ENCODE measurements around the gene POU2F2. TPM values are rescaled to one million over a fixed set of nuclear protein-coding genes. Genes with fewer than 3 reads are reported as not detected.
A peak's percentile ranks its signal among the peaks of the same experiment; 100 is the strongest.

Gene POU2F2
- total RNA-seq, 4 donors from 2014 or later: 0.93 to 1.8 (median 1.5) TPM

DNA sequence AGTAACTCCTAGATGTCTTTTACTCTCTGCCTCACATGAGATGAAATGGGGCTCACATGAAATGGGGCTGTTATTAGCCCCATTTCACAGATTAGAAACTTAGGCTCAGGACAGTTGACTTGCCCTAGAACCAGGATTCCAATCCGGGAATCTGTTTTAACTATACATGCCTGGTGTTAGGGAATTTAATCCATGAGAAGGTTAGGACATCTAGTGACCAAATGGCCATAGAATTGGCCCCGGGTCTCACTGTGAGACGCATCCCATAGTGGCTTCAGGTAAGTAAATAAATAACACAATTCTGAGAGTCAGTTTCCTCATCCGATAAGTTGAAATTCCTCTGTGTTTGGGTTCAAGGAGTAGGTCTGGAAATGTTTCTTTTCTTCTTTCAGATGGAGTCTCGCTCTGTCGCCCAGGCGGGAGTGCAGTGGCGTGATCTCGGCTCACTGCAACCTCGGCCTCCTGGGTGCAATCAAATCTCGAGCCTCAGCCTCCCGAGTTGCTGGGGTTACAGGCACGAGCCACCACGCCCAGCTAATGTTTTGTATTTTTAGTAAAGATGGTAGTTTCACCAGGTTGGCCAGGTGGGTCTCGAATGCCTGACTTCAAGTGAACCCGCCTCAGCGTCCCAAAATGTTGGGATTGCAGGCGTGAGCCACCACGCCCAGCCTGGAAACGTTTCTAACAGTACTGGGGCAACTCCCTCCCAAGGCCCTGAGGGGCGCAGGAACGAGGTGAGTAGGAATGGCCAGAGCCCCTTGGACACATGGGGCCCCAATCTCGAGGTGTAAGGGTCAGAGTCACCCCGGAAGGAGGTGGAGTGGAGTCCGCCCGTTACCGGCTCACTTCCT is 57.5 kb downstream of the POU2F2 start:
- 46 to 70% methylated on average over 12 to 13 of the region's 27 CpGs for WGBS, 2 donors (ENCODE audit: low coverage in 1 of 2)
- H3K36me3 ChIP-seq: peaks cover 0 to 14% of the 10 kb centered on the region in 2 donors

DNA sequence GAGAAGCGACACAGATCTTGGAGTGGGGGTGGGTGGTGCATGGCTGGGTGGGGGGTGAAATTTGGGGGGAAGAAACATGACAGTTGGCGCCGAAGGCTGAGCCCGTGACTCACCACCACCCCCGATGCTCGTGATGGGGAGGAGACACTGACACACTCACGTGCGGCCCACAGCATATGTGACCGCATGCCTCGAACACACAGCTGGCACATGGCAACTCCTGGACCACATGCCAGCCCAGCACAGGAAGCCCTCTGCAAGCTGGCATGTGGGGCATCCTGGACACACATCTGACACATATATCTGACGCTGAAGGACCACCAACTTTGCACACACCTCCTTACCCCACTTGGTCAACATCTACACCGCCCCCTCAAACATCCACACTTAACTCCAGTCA is 61.0 kb downstream of the POU2F2 start:
- no peaks in the 10 kb centered on the region for H3K27me3 ChIP-seq
- WGBS, 2 donors (ENCODE audit: low coverage in 1 of 2): 83 to 92% methylated on average over 2 to 9 of the region's 12 CpGs
- no peak for ATAC-seq

More for the DNA sequence above, 57.5 kb downstream of the POU2F2 start:
- no peaks in the 10 kb centered on the region for H3K9me3 ChIP-seq
- H3K27me3 ChIP-seq: no peaks in the 10 kb centered on the region
- peaks cover 0 to 47% (median 21%) of the 10 kb centered on the region in 3 donors for H3K4me1 ChIP-seq
- ATAC-seq: no peak
- H3K27ac ChIP-seq: peak overlapping the region; percentile 85 to 97 (median 96)
- TF ChIP-seq POLR2AphosphoS5 (IDR thresholded peaks at IDR 0.05): no peak
- no peak for TF ChIP-seq EP300 (IDR thresholded peaks at IDR 0.05)
- TF ChIP-seq POLR2A (IDR thresholded peaks at IDR 0.05): no peak
- TF ChIP-seq, protein P1, sequence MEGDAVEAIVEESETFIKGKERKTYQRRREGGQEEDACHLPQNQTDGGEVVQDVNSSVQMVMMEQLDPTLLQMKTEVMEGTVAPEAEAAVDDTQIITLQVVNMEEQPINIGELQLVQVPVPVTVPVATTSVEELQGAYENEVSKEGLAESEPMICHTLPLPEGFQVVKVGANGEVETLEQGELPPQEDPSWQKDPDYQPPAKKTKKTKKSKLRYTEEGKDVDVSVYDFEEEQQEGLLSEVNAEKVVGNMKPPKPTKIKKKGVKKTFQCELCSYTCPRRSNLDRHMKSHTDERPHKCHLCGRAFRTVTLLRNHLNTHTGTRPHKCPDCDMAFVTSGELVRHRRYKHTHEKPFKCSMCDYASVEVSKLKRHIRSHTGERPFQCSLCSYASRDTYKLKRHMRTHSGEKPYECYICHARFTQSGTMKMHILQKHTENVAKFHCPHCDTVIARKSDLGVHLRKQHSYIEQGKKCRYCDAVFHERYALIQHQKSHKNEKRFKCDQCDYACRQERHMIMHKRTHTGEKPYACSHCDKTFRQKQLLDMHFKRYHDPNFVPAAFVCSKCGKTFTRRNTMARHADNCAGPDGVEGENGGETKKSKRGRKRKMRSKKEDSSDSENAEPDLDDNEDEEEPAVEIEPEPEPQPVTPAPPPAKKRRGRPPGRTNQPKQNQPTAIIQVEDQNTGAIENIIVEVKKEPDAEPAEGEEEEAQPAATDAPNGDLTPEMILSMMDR (IDR thresholded peaks at IDR 0.05): no peak
- H3K4me3 ChIP-seq: peak overlapping the region; percentile 55 to 67

DNA sequence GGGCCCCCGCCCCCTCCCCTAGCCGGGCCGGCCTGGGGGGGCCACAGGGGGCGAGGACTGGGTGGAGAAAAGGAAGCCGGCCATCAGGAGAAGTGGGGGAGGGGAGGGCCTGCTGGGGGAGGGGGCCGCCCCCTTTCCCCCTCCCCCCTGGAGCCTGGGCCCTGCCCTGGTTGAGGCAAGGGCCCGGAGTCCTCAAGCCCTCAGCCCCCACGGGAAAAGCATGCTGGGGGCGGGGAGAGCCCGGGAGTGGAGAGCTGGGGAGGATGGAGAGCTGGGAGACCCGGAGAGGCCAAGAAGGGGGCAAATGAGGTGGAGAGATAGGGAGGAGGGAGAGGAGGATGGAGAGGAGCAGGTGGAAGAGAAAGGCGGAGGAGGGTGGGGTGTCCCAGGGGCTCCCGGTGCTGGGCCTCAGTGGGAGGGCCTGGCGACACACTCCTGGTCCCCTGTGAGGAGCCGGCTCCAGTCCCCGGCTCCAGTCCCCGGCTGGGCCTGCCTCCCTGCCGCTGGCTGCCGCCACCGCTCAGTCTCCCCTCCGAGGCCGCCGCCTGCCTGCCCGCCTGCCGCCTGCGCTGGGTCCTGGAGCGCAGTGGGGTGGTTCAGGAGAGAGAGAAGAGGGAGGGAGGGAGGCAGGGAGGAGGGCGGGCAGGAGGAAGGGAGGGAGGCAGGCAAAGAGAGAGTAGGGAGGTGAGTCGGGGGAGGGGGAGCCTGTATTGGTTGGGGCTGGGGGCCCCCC is 62.5 kb downstream of the POU2F2 start, which contains the start of gene GRIK5:
GRIK5 (minus strand) TSS at position 588 of the 733 bp plus-strand sequence. CDS start 4,436 bp downstream, outside the sequence.
- 0 to 5% methylated on average over 4 of the region's 29 CpGs for WGBS, 2 donors (ENCODE audit: low coverage in 1 of 2)
- Histone ChIP-seq H3K27ac (peak within 1 kb of the TSS; percentile 26 to 83 (median 78)), H3K36me3 (peaks cover 0 to 15% of the 10 kb centered on the region in 2 donors), H3K4me1 (peaks cover 0 to 52% (median 9%) of the 10 kb centered on the region in 3 donors), H3K4me3 (peak within 1 kb of the TSS; percentile 50 to 62), H3K27me3 (no peaks in the 10 kb centered on the region), H3K9me3 (no peaks in the 10 kb centered on the region)
- ATAC-seq: peak; percentile 64
- peak; percentile 34 for TF ChIP-seq POLR2AphosphoS5 (IDR thresholded peaks at IDR 0.05)
- TF ChIP-seq POLR2A (IDR thresholded peaks at IDR 0.05): peak; percentile 22 to 24
- TF ChIP-seq, protein P1 (IDR thresholded peaks at IDR 0.05): no peak

More for the DNA sequence above, 61.0 kb downstream of the POU2F2 start:
- Histone ChIP-seq H3K36me3 (peaks cover 0 to under 1% of the 10 kb centered on the region in 2 donors), H3K27ac (no peak overlapping the region), H3K9me3 (no peaks in the 10 kb centered on the region), H3K4me3 (no peak overlapping the region), H3K4me1 (peaks cover 0 to 57% (median 13%) of the 10 kb centered on the region in 3 donors)
- TF ChIP-seq, protein P1 (IDR thresholded peaks at IDR 0.05): no peak
- TF ChIP-seq POLR2AphosphoS5 (IDR thresholded peaks at IDR 0.05): no peak
- no peak for TF ChIP-seq POLR2A (IDR thresholded peaks at IDR 0.05)
- TF ChIP-seq EP300 (IDR thresholded peaks at IDR 0.05): no peak

DNA sequence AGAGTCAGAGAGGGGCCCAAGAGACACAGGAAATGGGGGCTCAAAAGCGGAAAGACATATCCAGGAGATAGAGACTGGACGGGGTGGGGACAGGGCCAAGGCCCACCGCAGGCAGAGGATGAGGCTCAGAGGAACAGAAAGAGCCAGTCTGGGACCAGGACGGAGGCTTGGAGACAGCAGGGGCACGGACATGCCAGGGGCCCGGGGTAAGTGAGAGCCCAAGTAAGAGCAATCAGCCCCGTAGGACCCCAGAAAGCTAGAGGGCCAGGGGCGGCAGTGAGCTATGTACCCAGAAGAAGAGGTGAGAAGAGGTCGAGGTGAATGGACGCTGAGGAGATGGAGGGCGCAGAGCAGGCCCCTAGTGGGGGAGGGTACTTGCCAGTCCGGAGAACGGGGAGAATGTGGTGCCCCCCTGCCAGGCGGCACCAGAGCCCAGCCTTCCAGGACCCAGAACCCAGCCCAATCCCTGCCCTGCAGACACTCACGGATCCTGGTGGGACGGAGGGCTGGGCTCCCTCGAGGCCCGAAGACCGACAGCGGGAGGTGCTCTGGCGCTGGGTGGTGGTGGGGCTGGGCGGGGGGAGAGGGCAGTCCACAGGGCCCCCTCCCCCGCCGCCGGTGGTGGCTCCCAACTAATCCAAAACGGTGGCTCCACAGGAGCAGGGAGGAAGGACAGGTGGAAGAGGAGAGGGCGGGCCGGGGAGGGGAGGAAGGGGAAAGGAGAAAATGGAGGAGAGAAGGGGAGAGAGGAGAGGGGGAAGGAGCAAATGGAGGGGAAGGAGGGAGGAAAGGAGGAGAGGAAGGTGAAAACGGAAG is 63.3 kb downstream of the POU2F2 start:
- no peaks in the 10 kb centered on the region for H3K9me3 ChIP-seq
- H3K27me3 ChIP-seq: no peaks in the 10 kb centered on the region
- TF ChIP-seq POLR2AphosphoS5 (IDR thresholded peaks at IDR 0.05): no peak
- no peak for TF ChIP-seq EP300 (IDR thresholded peaks at IDR 0.05)
- TF ChIP-seq, protein P1 (IDR thresholded peaks at IDR 0.05): no peak
- no peak for TF ChIP-seq POLR2A (IDR thresholded peaks at IDR 0.05)
- H3K36me3 ChIP-seq: peaks cover 0 to 23% of the 10 kb centered on the region in 2 donors
- peaks cover 0 to 47% (median 8%) of the 10 kb centered on the region in 3 donors for H3K4me1 ChIP-seq
- 0 to 6% methylated on average over 5 to 14 of the region's 29 CpGs for WGBS, 2 donors (ENCODE audit: low coverage in 1 of 2)
- peak overlapping the region; percentile 50 to 62 for H3K4me3 ChIP-seq
- peak overlapping the region; percentile 26 to 83 (median 78) for H3K27ac ChIP-seq
- peak; percentile 34 for ATAC-seq
